Esophagus squamous epithelium (tissue), 5 donors: ENCODE measurements around the gene SUPT3H. TPM values are rescaled to one million over a fixed set of nuclear protein-coding genes. Genes with fewer than 3 reads are reported as not detected.

Experiments
- DNase-seq: peaks from one replicate; lab custom pipeline; 2025; lab: John Stamatoyannopoulos, UW
- H3K27ac ChIP-seq, 4 donors: fragments of 200-600 bp; sonication (generic); one replicate each; pipeline ENCODE4 v1.5.1; 2016 to 2019; ENCODE audit warnings: mild to moderate bottlenecking in 1 of 4
- H3K27me3 ChIP-seq, 4 donors: fragments of 200-600 bp; sonication (generic); 1 replicate in 3 of 4; 2 replicates in 1 of 4; pipeline versions ENCODE4 v1.5.1 to v1.6.0; 2017 to 2021; ENCODE audit warnings: antibody characterized with exemption in 1 of 4
- H3K36me3 ChIP-seq, 3 donors: fragments of 200-600 bp; sonication (generic); one replicate each; pipeline ENCODE4 v1.5.1; 2016 to 2019
- H3K4me1 ChIP-seq, 3 donors: fragments of 200-600 bp; sonication (generic); one replicate each; pipeline ENCODE4 v1.5.1; 2017 to 2019
- H3K4me3 ChIP-seq, 4 donors: fragments of 200-600 bp; sonication (generic); 1 replicate in 3 of 4; 2 replicates in 1 of 4; pipeline ENCODE4 v1.5.1; 2016 to 2019; ENCODE audit warnings: mild to moderate bottlenecking in 2 of 4, moderate library complexity in 1 of 4
- H3K9me3 ChIP-seq, 3 donors: fragments of 200-600 bp; sonication (generic); one replicate each; pipeline ENCODE4 v1.5.1; 2016 to 2019
- POLR2A ChIP-seq, 4 donors: fragments of 450-650 bp; IDR thresholded peaks; one replicate each; pipeline ENCODE4 v1.6.1; 2017; ENCODE audit warnings: antibody characterized with exemption in 4 of 4, mild to moderate bottlenecking in 4 of 4, moderate library complexity in 3 of 4
- WGBS, 2 donors: methylation state at CpG; one replicate each; pipeline ENCODE4 v1.1.5; 2018; 5-methylcytosine and 5-hydroxymethylcytosine counted together
- intact Hi-C: fragments of 100-400 bp; cut with DNase I; formaldehyde crosslinking; loops from one replicate; pipeline ENCODE4 v1.15.0; 2022
- total RNA-seq, 4 donors: library from RNA; depleted of rRNA; stranded (reverse); fragments of >200 nt; gene quantifications; one replicate each; pipeline ENCODE4 v1.1.0, GENCODE V29; 2016
- TF ChIP-seq, protein P1 (sequence below), 6 experiments: fragments of 450-650 bp in 4 of 6; fragments of 200-600 bp in 2 of 6; sonication (generic) in 2 of 6; IDR thresholded peaks; one replicate each; pipeline ENCODE4 v1.5.1; 2016 to 2019; ENCODE audit warnings: antibody characterized with exemption in 6 of 6, mild to moderate bottlenecking in 4 of 6, moderate library complexity in 4 of 6
- donor health status: DM: yes; HTN: yes; CAD: no.

The SUPT3H gene
- total RNA-seq, 4 donors from 2014 or later, result 3.6 to 10.9 (median 5.3) TPM

DNA sequence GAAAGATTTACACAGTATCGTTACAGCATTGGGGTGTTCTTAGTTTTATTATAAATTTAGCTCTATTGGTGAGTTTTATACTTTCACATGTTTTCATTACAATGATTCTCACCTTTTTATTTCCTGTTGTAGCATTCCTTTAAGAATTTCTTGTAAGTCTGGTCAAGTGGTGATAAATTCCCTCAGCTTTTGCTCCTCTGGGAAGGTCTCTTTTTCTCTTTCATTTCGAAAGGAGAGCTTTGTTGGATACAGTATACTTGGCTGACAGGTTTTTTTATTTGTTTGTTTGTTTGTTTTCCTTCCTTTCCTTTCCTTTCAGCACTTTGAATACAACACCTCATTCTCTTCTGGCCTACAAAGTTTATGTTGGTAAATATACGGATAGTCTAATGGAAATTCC is 299.3 kb downstream of the SUPT3H start:
- Histone ChIP-seq H3K4me3 (no peak overlapping the region), H3K4me1 (no peaks in the 10 kb centered on the region), H3K27ac (no peak overlapping the region), H3K36me3 (no peaks in the 10 kb centered on the region), H3K27me3 (no peaks in the 10 kb centered on the region), H3K9me3 (peaks cover 0 to 12% (median 0%) of the 10 kb centered on the region in 3 donors)
- no peak for DNase-seq
- intact Hi-C loops, result no loop called here
- 94 to 95% methylated on average over 3 of the region's 3 CpGs for WGBS, 2 donors
- TF ChIP-seq, protein P1, sequence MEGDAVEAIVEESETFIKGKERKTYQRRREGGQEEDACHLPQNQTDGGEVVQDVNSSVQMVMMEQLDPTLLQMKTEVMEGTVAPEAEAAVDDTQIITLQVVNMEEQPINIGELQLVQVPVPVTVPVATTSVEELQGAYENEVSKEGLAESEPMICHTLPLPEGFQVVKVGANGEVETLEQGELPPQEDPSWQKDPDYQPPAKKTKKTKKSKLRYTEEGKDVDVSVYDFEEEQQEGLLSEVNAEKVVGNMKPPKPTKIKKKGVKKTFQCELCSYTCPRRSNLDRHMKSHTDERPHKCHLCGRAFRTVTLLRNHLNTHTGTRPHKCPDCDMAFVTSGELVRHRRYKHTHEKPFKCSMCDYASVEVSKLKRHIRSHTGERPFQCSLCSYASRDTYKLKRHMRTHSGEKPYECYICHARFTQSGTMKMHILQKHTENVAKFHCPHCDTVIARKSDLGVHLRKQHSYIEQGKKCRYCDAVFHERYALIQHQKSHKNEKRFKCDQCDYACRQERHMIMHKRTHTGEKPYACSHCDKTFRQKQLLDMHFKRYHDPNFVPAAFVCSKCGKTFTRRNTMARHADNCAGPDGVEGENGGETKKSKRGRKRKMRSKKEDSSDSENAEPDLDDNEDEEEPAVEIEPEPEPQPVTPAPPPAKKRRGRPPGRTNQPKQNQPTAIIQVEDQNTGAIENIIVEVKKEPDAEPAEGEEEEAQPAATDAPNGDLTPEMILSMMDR (IDR thresholded peaks at IDR 0.05), result no peak
- no peak for TF ChIP-seq POLR2A (IDR thresholded peaks at IDR 0.05)

DNA sequence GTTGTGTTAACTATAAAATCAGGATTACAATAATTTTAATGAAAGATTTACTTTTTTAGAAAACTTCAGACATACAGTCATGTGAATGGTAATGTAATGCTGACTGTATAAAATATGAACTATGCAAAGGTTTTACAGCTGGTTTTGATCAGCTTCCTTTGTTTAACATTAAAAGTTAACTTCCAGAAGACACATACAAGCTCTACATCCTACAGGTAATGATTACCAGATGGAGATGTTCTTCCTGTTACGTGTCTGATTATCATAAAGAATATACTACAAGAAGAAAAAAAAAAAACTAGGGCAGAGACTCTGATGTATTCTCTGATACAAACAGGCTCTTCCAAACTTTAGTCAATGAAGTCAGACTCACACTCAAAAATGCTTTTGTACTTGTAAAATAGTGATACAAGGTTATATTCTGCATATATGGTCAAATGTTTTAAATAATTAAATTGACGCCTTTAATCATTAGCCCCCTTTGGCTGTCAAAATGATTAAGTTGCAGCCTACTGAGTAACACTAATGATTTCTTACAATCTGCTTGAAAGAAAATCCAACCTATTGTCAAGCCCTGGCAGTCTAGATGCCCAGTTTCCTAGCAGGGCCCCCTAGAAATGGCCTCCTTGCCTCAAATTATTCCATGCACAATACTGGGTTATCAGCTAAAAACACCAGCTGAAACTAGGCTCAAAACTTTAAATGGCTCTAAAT is 301.4 kb downstream of the SUPT3H start:
- 88 to 89% methylated on average over 2 of the region's 2 CpGs for WGBS, 2 donors
- Histone ChIP-seq H3K9me3 (peaks cover 0 to 12% (median 0%) of the 10 kb centered on the region in 3 donors), H3K36me3 (no peaks in the 10 kb centered on the region), H3K4me1 (no peaks in the 10 kb centered on the region), H3K4me3 (no peak overlapping the region), H3K27me3 (no peaks in the 10 kb centered on the region), H3K27ac (no peak overlapping the region)
- no peak for DNase-seq
- intact Hi-C loops, result no loop called here
- TF ChIP-seq, protein P1 (IDR thresholded peaks at IDR 0.05), result no peak
- TF ChIP-seq POLR2A (IDR thresholded peaks at IDR 0.05), result no peak

DNA sequence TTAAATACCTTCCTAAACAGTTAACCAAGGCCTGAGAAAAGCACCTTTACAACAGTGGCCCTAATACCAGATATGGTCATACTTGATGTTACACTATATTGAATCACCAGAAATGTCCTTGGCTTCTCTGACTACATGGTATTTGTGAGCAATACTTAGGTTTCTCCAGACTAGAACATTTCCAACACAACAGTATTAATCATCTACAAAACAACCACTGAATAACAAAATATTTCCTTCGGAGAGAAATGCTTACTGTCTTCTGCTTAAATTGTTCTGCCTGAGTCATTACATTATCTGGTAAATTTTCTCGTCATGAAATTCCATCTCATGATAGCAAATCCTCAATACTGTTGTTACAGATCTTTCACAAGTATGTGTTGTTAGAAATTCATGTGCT is 302.5 kb downstream of the SUPT3H start:
- peaks cover 0 to 12% (median 0%) of the 10 kb centered on the region in 3 donors for H3K9me3 ChIP-seq
- H3K4me1 ChIP-seq, result no peaks in the 10 kb centered on the region
- no peaks in the 10 kb centered on the region for H3K27me3 ChIP-seq
- 53 to 74% methylated on average over 2 of the region's 2 CpGs for whole genome bisulfite sequencing, 2 donors
- no peak overlapping the region for H3K27ac ChIP-seq
- intact Hi-C loops, result no loop called here
- no peak for DNase-seq
- TF ChIP-seq, protein P1 (IDR thresholded peaks at IDR 0.05), result no peak
- TF ChIP-seq POLR2A (IDR thresholded peaks at IDR 0.05), result no peak
- no peaks in the 10 kb centered on the region for H3K36me3 ChIP-seq
- H3K4me3 ChIP-seq, result no peak overlapping the region

DNA sequence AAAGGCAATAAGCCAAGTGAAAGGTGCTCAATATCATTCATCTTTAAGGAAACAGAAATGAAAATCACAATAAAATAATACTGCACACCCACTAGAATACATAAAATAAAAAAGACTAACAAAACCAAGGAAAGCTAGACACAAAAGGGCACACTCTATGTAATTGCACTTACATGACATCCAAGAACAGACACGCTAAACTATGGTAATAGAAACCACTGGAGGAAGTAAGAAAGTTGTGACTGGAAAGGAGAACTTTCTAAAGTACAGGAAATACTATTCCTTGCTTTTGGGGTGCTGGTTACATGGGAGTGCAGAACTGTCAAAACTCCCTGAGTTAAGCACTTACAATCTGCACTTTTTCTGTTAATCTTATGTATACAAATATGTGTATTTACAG is 303.3 kb downstream of the SUPT3H start:
- DNase-seq, result no peak
- TF ChIP-seq POLR2A (IDR thresholded peaks at IDR 0.05), result no peak
- TF ChIP-seq, protein P1 (IDR thresholded peaks at IDR 0.05), result no peak
- Histone ChIP-seq H3K27ac (no peak overlapping the region), H3K4me3 (no peak overlapping the region), H3K9me3 (peaks cover 0 to 11% (median 0%) of the 10 kb centered on the region in 3 donors), H3K4me1 (no peaks in the 10 kb centered on the region), H3K36me3 (no peaks in the 10 kb centered on the region), H3K27me3 (no peaks in the 10 kb centered on the region)
- 65 to 69% methylated on average over 1 of the region's 1 CpG for WGBS, 2 donors
- intact Hi-C loops, result no loop called here

DNA sequence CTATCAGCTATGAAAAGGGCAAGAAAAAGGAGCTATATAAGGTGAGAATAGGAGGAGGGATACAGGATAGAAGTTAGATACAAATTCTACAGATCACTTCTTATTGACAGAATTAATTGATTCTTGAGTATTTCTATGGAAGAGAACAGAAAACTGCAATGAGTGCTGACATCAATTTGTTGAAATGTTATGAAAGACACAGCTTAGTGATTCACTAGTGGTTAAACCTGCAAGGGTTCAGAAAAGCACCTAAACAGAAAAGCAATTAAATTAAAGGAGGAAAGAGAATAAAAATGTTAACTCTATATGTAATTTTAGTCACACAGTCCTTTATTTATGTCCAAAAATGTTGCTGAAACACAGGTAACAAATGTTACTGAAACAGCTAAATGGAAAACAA is 304.0 kb downstream of the SUPT3H start:
- DNase-seq, result no peak
- no peak overlapping the region for H3K27ac ChIP-seq
- H3K4me1 ChIP-seq, result no peaks in the 10 kb centered on the region
- H3K27me3 ChIP-seq, result no peaks in the 10 kb centered on the region
- peaks cover 0 to 4% (median 0%) of the 10 kb centered on the region in 3 donors for H3K9me3 ChIP-seq
- TF ChIP-seq POLR2A (IDR thresholded peaks at IDR 0.05), result no peak
- TF ChIP-seq, protein P1 (IDR thresholded peaks at IDR 0.05), result no peak
- no peaks in the 10 kb centered on the region for H3K36me3 ChIP-seq
- intact Hi-C loops, result no loop called here
- no peak overlapping the region for H3K4me3 ChIP-seq
